A673 (cell line): ENCODE data around the gene MTG2. TPM values are rescaled to one million over a fixed set of nuclear protein-coding genes. Genes with fewer than 3 reads are reported as not detected.
"Not testable (repeated sequence)": the region's sequence is repeated elsewhere in the genome, so short reads cannot be mapped to it uniquely, and the experiment has no call there.

ENCODE experiments used
- BruUV-seq: library from RNA; stranded (reverse); fragments of 400-500 nt; replicated peaks from 2 replicates; lab custom pipeline; 2021; lab: Mats Ljungman, UMichigan
- CTCF ChIA-PET: fragments of 300-600 bp; sonication (Branson Sonifier 250); formaldehyde crosslinking; loops from one replicate; lab custom pipeline; 2022; ENCODE audit warnings: antibody characterized with exemption; lab: Charles Lee
- POLR2A ChIA-PET: fragments of 300-600 bp; sonication (Branson Sonifier 250); formaldehyde crosslinking; loops from one replicate; lab custom pipeline; 2022; ENCODE audit warnings: antibody characterized with exemption; ENCODE audit not compliant: low non-redundant PET; lab: Charles Lee
- DNase-seq: peaks from one replicate; pipeline ENCODE4 v3.0.0-alpha.2; 2015; ENCODE audit warnings: low spot score
- H3K27ac ChIP-seq: fragments of 200-600 bp; sonication (generic); 2 replicates; pipeline ENCODE4 v1.5.1; 2016; ENCODE audit warnings: mixed run types, low read depth, mild to moderate bottlenecking, mixed read lengths, antibody characterized with exemption, low read length; ENCODE audit not compliant: poor library complexity, severe bottlenecking
- H3K27me3 ChIP-seq: fragments of 200-600 bp; sonication (generic); replicated peaks from 2 replicates; pipeline ENCODE4 v1.6.1; 2017; ENCODE audit warnings: mixed run types, low read depth, mild to moderate bottlenecking, mixed read lengths, antibody characterized with exemption, low read length; ENCODE audit not compliant: insufficient read depth, poor library complexity
- H3K36me3 ChIP-seq: fragments of 200-600 bp; sonication (generic); 2 replicates; pipeline ENCODE4 v1.6.1; 2016; ENCODE audit warnings: mixed run types, mild to moderate bottlenecking, mixed read lengths, antibody characterized with exemption, low read length; ENCODE audit not compliant: insufficient read depth, poor library complexity, severe bottlenecking
- H3K4me1 ChIP-seq: fragments of 200-600 bp; sonication (generic); 2 replicates; pipeline ENCODE4 v1.6.1; 2017; ENCODE audit warnings: mixed run types, mild to moderate bottlenecking, mixed read lengths, antibody characterized with exemption, low read length; ENCODE audit not compliant: insufficient read depth, poor library complexity, severe bottlenecking
- H3K4me3 ChIP-seq: fragments of 200-600 bp; sonication (generic); 2 replicates; pipeline ENCODE4 v1.5.1; 2016; ENCODE audit warnings: low read depth, mixed run types, mild to moderate bottlenecking, mixed read lengths, low read length; ENCODE audit not compliant: poor library complexity, severe bottlenecking
- H3K9me3 ChIP-seq: fragments of 200-600 bp; sonication (generic); 2 replicates; pipeline ENCODE4 v1.6.1; 2016; ENCODE audit warnings: mixed run types, low read depth, mild to moderate bottlenecking, mixed read lengths, antibody characterized with exemption, low read length; ENCODE audit not compliant: poor library complexity, severe bottlenecking
- EZH2 ChIP-seq: fragments of 200-600 bp; sonication (generic); IDR thresholded peaks from 2 replicates; pipeline ENCODE4 v1.6.1; 2017; ENCODE audit warnings: borderline replicate concordance, low read depth, mild to moderate bottlenecking, mixed read lengths, antibody characterized with exemption, low read length; ENCODE audit not compliant: poor library complexity, severe bottlenecking
- intact Hi-C: fragments of 100-400 bp; cut with micrococcal nuclease; formaldehyde crosslinking; loops from one replicate; pipeline ENCODE4 v1.10.0; 2022; ENCODE audit not compliant: unreplicated experiment
- total RNA-seq: library from RNA; stranded (reverse); gene quantifications from 2 replicates; pipeline ENCODE4 v1.2.3, GENCODE V29; 2021
- TF ChIP-seq, protein P1 (sequence below): fragments of 300-800, 200-600 bp; sonication (generic); conservative IDR thresholded peaks from 2 replicates; pipeline ENCODE4 v1.5.1; 2017; ENCODE audit warnings: low read depth, mild to moderate bottlenecking, antibody characterized with exemption, low read length, moderate library complexity, mixed read lengths

Gene MTG2
- total RNA-seq, 1 experiment from 2014 or later = 40.9 TPM

DNA sequence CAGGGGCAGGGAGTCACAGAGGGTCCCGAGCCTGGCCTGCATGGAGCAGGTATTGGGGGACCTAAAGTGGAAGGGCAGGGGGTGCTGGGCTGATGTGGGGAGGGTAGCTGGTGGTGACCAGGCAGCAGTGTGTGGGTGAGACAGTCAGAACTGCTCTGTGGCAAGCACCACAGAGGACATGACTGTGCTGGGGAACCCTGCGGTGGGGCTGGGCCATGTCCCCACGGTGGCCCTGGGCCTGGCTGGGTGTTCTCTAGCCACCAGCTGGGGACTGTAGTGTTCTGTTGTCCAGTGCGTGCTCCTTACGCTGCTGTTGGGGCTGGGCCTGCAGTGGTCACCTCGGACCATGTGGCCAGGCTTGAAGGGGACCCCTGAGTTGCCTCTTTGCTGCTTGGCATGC, 35.7 kb upstream of the MTG2 start:
- DNase-seq = no peak
- POLR2A ChIA-PET = no interaction called here
- TF ChIP-seq, protein P1, sequence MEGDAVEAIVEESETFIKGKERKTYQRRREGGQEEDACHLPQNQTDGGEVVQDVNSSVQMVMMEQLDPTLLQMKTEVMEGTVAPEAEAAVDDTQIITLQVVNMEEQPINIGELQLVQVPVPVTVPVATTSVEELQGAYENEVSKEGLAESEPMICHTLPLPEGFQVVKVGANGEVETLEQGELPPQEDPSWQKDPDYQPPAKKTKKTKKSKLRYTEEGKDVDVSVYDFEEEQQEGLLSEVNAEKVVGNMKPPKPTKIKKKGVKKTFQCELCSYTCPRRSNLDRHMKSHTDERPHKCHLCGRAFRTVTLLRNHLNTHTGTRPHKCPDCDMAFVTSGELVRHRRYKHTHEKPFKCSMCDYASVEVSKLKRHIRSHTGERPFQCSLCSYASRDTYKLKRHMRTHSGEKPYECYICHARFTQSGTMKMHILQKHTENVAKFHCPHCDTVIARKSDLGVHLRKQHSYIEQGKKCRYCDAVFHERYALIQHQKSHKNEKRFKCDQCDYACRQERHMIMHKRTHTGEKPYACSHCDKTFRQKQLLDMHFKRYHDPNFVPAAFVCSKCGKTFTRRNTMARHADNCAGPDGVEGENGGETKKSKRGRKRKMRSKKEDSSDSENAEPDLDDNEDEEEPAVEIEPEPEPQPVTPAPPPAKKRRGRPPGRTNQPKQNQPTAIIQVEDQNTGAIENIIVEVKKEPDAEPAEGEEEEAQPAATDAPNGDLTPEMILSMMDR = no peak
- TF ChIP-seq EZH2 = no peak
- no peaks in the 10 kb centered on the region for H3K4me1 ChIP-seq
- no peaks in the 10 kb centered on the region for H3K36me3 ChIP-seq
- CTCF ChIA-PET = no interaction called here
- H3K27ac ChIP-seq = no peak overlapping the region
- intact Hi-C loops = no loop called here
- H3K27me3 ChIP-seq = no peaks in the 10 kb centered on the region
- H3K4me3 ChIP-seq = no peak overlapping the region
- BruUV-seq = no TSS peak
- H3K9me3 ChIP-seq = no peaks in the 10 kb centered on the region

DNA sequence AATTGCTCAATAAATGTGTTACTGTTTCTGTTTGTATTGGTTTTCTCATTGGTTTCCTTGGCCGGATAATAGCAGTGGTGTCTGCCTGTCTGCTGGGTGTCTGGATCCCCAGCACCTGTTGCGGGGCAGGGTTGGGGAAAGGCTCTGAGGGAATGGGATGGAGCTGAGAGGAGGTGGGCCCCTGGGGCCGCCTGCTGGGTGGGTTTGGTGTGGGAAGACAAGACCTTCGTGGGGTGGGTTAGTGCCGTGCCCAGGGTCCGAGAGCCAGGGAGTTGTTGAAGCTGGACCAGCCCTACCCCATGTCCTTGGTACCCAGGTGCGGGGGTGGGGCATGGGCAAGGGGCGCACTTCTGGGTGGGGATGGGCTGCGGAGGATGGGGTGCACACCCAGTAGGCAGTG, 35.3 kb upstream of the MTG2 start:
- DNase-seq = no peak
- CTCF ChIA-PET = no interaction called here
- Histone ChIP-seq H3K36me3 (no peaks in the 10 kb centered on the region), H3K4me3 (no peak overlapping the region), H3K4me1 (no peaks in the 10 kb centered on the region), H3K27me3 (no peaks in the 10 kb centered on the region), H3K27ac (no peak overlapping the region), H3K9me3 (no peaks in the 10 kb centered on the region)
- intact Hi-C loops = no loop called here
- POLR2A ChIA-PET = no interaction called here
- TF ChIP-seq, protein P1 = no peak
- TF ChIP-seq EZH2 = no peak
- no TSS peak for BruUV-seq

- DNase-seq, H3K27ac ChIP-seq, H3K4me3 ChIP-seq, CTCF ChIA-PET, intact Hi-C loops, BruUV-seq, H3K9me3 ChIP-seq, POLR2A ChIA-PET, H3K36me3 ChIP-seq, H3K27me3 ChIP-seq, H3K4me1 ChIP-seq: not testable (repeated sequence)
Measured at GRCh38 chr20:62148383-62148782, 34.4 kb upstream of the MTG2 start.

GRCh38 chr20:62148908-62149314, 33.9 kb upstream of the MTG2 start:
- TF ChIP-seq, protein P1 = no peak
- no peak for TF ChIP-seq EZH2
- no TSS peak for BruUV-seq
- Histone ChIP-seq H3K36me3 (peaks cover 9% of the 10 kb centered on the region), H3K27me3 (no peaks in the 10 kb centered on the region), H3K27ac (no peak overlapping the region), H3K4me1 (no peaks in the 10 kb centered on the region), H3K9me3 (no peaks in the 10 kb centered on the region), H3K4me3 (no peak overlapping the region)
- no peak for DNase-seq
- intact Hi-C loops = no loop called here
- ChIA-PET POLR2A (no interaction called here), CTCF (no interaction called here)
